HG02885 (cell line): ENCODE results near the gene ARHGAP45.
"Not testable (repeated sequence)": the region's sequence is repeated elsewhere in the genome, so short reads cannot be mapped to it uniquely, and the experiment has no call there.

Source experiments
- ATAC-seq: cut with Tn5 transposase; IDR thresholded peaks from one replicate; pipeline ENCODE4 v1.9.1; 2021; ENCODE audit warnings: mild to moderate bottlenecking; ENCODE audit not compliant: unreplicated experiment, poor library complexity

Gene ARHGAP45

DNA sequence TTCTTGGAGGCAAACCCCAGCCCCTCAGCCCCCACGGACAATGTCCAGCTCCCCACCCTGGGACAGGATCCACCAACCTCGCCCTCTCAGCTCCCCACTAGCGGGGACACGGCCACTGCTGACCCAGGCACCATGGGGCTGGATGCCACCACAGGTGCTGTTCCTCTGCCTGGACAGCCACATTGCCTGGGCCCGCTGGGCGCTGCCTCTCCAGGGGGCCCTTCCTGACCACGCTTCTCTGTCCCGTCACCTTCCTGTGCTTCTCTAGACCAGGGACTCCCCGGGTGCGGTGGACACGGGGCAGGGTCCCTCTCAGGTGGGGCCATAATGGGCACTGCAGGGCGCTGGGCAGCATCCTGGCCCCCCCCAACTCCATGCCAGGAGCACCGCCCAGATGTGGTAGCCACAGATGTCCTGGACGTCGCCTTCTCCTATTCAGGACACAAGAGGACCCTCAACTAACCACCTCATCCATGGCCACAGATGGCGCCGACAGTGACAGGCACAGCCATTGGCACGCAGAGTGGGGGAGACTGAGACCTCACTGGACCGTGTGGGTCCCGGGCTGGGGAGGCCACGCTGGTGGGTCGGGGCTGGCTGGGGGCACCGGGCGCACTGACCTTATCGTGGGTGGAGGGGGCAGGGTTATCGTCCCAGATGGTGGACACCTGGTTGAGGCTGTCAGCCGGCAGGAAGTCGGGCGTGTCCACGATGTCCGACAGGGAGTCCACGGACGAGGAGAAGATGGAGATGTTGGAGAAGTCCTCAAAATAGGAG is 60.2 kb downstream of the ARHGAP45 start:
- no peak for ATAC-seq

DNA sequence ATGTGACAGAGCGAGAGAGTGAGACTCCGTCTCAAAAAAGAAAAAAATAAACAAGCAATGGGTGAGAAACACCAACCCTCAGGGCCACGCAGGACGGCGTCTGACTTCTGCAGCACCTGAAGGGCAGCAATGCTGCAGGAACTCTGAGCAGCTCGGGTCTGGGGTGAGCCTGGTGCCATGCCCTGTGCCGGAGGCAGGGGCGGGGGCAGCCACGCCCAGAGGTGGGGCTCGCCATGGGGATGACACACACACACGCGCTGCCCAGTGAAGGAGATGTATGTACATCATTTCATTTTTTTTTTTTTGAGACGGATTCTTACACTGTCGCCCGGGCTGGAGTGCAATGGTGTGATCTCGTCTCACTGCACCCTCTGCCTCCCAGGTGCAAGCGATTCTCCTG is 61.1 kb downstream of the ARHGAP45 start:
- ATAC-seq = no peak

DNA sequence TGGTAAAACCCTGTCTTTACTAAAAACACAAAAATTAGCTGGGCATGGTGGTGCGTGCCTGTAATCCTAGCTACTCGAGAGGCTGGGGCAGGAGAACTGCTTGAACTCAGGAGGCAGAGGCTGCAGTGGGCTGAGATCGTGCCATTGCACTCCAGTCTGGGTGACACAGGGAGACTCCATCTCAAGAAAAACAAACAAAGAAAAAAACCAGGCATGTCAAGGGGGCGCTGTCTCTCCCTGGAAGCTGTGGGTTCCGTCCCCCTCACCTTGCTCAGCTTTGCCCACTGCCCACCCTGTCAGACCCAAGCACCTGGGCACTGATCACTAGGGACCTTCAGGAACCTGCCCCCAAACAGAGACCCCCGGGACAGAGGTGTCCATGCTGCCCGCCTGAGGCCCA is 62.1 kb downstream of the ARHGAP45 start:
- ATAC-seq = not testable (repeated sequence)

DNA sequence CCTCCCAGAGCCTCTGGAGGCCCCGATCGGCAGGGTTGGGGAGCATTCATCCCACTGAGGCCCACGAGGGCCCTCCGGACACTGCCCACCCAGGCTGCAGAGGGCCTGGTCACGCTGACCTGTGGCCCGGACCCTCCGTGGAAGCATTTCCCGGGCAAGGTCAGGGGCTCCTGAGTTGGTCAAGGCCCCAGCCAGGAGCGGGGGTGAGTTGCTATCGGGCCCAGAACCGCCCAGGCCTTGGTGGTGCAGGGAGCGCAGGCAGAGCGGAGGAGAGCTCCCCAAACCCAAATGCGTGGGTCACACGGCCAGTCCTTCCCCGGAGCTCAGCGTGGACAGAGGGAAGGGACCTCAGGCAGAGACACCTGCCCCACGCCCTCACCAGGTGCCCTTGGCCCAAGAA is 62.6 kb downstream of the ARHGAP45 start:
- no peak for ATAC-seq

DNA sequence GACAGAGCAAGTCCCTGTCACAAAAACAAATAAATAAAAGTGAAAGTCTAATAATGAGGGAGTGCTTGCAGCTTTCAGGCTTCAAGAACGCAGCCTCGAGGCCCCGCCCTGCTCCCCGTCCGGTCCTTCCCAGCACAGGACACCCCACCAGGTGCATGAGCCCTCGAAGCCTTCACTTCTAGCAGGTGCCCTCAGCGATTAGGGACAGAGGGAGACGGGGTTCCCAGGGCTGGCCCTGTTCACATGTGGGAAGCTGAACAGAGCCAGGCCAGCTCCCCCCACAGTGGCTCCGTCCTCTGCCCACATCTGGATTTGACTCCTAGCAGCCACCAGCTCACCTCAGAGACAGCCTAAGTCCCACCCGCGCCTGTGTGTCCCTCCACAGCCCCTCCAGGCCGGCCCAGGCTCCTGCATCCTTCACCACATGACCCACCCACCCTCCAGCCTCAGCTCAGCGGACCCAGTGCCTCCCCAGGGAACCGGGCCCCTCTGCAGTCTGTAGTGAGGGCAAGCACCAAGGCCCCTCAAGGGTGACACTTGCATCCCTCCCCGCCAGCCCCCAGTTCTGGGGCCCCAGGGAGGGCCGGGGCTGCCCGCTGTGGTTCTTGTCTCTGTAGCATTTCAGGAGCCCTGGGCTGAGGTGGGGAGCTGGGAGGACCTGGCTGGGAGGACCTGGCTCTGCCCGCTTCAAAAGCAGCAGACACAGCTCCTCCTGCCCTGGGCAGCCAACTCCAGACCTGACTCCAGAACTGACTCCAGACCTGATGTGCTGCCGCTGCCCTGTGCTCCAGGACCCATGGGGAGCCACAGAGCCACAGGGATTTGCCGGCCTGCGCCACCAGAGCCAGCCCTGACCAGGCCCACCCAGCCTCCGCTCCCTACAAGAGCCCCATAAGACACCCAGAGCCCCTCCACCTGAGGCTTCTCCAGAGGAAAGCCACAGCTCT is 64.1 kb downstream of the ARHGAP45 start:
- no peak for ATAC-seq

DNA sequence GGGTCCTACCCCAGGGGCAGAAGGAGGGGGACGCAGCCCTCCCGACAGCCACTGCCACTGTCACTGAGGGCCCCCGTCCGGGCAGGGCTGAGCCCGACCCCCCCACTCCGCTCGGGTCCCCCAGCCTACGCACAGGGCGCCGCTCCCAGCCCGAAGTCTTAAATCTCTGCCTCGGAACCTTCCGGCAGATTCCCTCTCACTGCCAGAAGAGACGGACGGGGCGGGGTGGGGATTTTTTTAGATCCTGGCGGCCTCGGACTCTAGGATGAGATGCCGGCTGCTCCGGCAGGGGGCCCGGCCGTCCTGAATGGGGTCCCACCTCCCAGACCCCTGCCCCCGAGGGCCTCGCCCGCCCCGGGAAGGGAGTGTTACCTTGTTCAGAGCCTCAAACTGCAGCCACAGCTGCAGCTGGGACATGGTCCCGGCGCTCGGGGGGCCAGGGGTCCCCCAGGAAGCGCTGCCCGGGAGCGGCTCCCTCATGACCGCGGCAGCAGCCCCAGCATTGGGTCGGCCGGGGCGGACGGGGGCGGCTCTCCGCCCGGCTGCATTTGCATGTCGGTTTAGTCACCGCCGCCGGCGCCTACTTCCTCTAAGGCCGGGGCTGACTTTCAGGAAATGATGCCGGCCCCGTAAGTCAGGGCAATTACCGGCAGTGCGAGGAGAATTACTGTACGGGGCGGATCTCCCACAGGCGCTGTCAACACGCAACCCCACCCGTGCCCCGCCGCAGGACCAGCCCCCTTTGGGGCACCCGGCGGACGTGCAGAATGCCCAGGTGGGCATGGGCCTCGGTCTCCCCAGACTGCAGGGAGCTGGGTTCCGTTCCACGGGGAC is 65.0 kb downstream of the ARHGAP45 start:
- ATAC-seq = peak; percentile 46

DNA sequence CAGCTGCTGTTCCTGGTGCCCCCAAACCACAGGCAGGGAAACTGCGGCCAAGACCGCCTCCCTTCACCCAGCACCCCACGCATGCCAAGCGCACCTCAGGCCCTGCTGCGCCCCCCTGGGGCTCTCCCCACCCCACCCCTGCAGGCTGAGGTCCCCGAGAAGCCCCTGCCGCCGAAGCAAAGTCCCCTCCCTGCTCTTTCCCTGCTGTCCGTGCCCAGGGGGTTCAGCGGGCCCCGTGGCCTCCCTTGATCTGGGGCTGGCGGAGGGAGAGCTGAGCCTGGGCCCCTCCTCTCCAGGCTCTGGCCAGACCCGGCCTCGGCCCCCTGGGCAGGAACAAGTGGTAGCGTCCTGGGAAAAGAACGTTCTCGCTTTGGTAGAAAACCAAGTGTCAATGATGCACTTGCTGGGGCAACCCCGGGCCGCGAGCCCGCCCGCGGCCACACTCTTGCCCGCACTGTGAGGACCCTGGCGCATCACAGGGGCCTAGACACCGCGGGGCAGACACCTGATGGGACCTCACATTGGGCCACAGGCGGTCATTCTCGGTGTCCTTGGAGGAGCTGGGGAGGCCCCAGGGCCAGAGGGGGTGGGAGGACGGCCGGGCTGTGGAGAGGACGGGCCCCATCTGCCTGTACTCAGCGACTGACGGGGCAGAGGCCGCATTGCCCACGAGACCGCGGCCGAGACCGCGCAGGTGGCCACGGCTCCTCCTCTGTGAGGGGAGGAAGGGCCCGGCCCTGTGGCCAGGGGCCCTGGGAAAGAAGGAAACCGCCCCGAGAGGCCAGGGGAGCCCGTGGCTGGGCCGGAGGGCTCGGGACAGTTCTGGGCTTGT is 65.8 kb downstream of the ARHGAP45 start:
- peak; percentile 7 for ATAC-seq

DNA sequence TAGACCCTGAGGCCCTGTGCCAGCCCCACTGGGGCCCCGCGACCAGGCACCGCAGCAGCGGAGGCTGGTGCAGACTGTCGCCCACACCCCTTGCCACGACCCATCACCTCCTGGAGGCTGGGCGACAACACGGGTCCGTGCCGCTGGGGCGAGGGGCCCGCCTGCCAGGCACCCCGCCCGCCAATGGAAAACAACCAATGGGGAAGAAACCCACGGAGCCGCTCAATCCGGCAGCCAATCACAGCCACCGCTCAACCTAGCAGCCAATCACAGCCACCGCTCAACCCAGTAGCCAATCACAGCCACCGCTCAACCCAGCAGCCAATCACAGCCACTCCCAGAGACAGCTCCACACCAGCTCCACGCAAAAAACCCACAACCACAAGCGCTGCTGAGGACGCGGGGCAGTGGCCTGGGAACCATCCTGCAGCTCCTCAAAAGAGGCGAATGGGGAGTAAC is 66.5 kb downstream of the ARHGAP45 start:
- peak; percentile 76 for ATAC-seq

DNA sequence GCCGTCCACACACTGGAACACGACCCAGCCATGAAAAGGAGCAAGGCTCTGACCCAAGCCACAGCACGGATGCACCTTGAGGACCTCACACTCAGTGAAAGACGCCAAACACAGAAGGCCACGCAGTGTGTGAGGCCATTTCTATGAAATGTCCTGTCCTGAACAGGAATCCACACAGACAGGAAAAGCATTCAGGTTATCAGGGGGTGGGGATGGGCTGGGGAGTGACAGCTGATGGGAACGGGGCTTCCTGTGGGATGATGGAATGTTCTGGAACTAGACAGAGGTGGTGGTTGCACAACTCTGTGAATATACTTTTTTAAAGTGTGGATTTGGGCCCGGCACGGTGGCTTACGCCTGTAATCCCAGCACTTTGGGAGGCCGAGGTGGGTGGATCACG is 67.5 kb downstream of the ARHGAP45 start:
- ATAC-seq = no peak

DNA sequence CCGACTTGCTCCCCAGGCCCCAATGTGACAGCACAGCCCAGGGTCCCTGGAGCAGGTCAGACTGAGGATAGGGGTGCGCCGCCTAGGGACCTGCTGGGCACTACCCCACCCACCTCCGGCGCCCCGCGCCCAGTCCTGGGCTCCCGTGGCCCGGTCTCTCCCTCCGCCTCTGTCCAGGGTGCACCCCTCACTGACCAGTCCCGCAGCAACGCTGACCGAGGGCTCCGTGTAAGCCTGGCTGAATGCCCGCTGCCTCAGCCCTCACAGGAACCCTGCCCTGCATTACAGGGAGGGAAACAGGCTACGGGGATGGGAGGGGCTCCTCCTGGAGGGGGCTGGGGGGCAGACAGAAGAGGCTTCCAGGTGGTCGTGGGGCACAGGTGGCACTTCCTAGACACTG is 68.5 kb downstream of the ARHGAP45 start:
- ATAC-seq = no peak

DNA sequence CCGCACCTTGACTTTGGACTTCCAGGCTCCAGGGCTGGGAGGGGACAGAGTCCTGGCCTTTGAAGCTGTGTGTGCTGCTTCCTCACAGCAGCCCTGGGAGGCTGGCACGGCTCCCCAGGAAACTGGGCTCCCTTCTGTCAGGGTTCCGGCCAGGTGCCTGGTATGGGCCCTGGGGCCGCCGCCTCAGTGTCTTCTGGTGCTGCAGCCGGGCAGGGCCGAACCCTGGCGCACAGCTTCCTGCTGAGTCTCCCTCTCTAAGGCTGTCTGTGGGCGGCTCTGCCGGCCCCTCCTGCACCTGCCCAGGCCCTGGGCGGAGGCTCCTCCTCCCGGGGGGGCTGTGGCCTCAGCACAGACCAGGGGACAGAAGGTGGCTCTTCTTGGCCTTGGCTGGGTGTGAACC is 69.2 kb downstream of the ARHGAP45 start:
- no peak for ATAC-seq
